C1 segment of cervical spinal cord (tissue), 14 donors: Measurements from ENCODE around the gene NFIC.

Experiments
- DNase-seq, 14 donors: peaks; one replicate each; lab custom pipeline; 2025; lab: John Stamatoyannopoulos, UW

Gene NFIC

DNA sequence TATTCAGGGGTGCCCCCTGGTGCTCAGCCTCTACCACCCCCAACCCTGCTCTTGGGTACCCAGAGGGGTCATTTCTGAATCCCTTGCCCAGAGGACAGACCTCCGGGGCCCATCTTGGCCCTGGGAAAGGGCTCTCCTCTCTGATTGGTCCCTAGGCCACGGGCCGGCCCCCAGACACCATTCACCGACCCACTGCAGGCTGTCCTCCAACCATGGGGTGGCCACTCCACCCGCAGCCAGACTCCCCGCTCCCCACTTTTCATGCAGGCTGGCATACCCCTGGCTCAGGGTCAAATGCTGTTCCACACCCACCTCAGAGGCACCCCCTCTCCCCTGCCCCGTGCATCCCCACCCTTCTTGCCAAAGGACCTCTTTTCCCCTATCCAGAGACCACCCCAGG lies 99.2 kb downstream of the NFIC start:
- DNase-seq: no peak

- DNase-seq: peak in 8 of 14 donors; percentile 18 to 74 (median 52)
Measured at GRCh38 chr19:3466635-3467034, 100.3 kb downstream of the NFIC start.

GRCh38 chr19:3467437-3468198 lies 101.2 kb downstream of the NFIC start:
- no peak for DNase-seq

DNA sequence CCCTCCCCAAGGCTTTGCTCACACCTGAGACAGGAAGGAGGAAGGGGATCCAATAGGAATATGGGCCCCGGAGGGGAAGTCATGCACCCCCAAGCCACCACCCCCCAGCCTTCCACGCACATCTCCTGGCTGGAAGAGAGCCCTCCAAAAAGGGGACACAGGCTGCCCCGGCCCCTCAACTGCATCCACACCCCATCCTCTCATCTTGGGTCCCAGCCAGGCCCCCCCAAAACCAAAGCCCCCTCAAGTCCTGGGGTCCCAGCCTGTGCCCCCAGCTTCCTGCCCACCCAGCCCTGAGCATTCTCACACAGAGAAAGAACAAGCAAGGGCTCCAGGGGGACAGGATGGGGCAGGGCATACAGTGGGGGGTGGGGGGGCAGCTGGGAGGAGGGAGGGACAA lies 101.8 kb downstream of the NFIC start:
- DNase-seq: no peak

- peak in 1 of 14 donors; percentile 29 for DNase-seq
Measured at GRCh38 chr19:3469638-3470499, 103.5 kb downstream of the NFIC start.

DNA sequence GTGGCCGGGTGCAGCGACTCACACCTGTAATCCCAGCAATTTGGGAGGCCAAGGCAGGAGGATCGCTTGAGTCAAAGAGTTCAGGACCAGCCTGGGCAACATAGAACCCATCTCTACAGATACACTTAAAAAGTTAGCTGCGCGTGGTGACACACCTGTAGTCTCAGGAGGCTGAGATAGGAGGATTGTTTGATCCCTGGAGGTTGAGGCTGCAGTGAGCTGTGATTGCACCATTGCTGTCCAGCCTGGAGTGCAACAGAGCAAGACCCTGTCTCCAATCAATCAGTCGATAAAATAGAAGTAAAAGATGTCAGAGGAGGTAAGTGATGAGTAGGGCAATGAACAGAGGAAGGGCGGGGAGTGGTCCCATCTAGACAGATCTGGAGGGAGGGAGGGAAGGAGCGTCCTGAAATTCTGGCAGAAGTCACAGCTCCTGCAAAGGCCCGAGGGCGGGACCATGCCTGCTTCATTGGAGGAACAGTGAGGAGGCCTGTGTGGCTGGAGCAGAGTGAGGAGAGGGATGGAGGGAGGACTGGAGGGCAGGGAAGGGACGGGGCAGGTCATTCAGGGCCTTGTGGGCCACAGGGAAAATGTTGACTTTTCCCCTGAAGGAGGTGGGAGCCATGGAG lies 104.2 kb downstream of the NFIC start:
- no peak for DNase-seq

GRCh38 chr19:3471954-3472655 lies 105.7 kb downstream of the NFIC start:
- DNase-seq: peak in 7 of 14 donors; percentile 4 to 58 (median 19)

DNA sequence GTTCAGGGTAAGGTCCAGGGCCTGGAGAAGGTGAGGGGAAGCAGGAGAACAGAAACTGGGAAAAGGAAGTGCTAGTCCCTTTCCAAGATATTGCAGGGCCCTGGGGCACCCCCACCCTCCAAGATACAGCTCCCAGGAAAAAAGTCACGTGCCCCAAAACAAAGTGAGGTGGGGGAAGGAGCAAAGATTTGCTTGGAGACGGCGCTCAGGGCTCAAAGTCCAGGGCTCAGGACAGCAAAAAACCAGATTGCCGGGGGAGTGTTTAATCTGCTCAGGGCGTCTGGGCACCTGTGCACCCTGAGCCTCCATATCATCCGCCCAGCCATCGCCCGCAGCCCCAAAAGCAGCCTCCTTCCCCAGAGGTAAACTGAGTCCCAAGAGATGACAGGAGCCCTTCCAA lies 107.6 kb downstream of the NFIC start:
- DNase-seq: no peak

DNA sequence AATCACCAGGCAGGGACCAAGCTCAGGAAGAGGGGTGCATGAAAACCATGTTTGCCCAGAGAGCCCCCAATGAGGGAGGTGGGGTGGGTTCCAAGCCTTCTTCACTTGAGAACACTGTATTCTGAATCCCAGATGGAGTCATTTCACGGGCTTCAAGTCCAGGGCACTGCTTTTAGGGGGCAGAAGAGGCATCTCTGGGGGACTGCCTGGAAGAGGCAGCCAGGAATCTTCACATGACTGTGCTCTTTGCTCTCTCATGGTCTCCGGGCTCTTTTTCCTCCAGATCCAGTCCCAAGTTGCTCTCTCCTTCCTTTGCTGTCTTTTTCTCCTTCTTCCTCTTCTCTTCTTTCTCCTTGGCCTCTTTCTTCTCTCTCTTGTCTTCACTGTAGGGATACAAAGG lies 108.2 kb downstream of the NFIC start:
- DNase-seq: no peak

- no peak for DNase-seq
Measured at GRCh38 chr19:3475449-3475848, 109.1 kb downstream of the NFIC start.

DNA sequence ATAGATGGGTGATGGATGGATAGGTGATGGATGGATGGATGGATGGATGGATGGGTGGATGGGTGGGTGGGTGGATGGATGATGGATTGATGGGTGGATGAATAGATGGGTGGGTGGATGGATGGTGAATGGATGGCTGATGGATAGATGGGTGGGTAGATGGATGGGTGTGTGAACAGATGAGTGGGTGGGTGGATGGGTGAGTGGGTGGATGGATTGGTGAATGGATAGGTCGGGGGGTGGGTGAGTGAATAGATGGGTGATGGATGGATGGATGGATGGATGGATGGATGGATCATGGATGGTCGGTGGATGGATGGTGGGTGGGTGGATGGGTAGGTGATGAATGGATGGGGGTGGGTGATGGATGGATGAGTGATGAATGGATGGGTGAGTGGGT lies 110.4 kb downstream of the NFIC start:
- DNase-seq: no peak

GRCh38 chr19:3477506-3477905 lies 111.1 kb downstream of the NFIC start:
- DNase-seq: no peak

GRCh38 chr19:3477951-3478350 lies 111.6 kb downstream of the NFIC start:
- no peak for DNase-seq

DNA sequence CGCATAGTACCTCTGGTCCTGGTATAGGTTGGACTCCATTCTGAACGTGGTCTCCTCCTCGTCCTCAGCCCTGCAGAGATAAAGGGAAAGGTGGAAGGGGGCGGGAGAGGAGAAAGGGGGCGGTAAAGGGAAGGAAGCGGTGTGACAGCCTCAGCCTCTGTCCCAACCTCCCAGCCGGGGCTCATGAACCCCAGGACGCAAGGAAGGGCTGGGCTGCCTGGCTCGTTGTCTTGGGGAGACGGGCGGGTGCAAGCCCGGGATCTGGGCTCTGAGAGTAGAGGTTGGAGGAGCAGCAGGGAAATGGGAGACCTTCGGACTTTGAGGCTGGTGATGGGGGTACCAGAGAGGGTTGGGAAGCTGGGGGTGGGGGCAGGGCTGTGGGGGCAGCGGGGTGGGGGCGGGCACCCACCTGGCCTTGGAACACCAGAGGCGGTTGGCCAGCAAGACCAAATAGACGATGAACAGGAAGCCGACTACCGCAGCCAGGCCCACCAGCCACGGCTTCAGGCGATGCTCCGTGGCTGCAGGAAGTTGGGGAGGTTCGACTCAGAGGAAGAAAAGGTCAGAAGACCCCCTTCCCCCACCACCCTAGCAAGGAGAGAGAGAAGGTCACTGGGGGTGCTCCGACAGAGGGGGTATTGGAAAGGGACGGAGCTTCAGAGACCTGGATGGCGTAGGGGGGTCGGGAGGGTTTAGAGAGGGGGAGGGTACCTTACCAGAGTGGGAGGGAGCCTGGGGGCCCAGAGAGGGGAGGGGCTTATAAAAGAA lies 112.2 kb downstream of the NFIC start:
- no peak for DNase-seq

DNA sequence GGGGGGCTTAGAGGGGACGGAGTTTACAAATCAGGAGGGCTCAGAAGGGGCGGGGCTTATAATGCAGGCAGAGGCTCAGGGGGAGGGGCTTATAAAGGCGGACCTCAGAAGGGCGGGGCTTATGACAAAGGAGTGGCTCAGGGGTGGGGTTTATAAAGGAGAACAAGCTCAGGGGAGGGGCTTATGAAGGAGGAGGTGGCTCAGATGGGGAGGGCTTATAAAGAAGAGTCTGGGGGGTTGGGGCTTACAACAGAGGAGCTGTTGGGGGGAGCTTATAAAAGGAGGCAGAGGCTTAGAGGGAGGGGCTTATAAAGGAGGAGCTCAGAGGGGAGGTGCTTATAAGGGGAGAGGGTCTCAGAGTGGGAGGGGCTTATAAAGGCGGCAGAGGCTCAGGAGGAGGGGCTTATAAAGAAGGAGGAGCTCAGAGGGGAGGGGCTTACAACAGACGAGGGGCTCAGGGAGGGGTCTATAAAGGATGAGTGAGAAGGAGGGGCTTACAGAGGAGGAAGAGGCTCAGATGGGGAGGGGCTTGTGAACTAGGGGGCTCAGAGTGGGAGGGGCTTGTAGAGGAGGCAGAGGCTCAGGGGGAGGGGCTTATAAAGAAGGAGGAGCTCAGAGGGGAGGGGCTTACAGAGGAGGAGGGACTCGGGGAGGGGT lies 112.9 kb downstream of the NFIC start:
- DNase-seq: peak in 1 of 14 donors; percentile 6

DNA sequence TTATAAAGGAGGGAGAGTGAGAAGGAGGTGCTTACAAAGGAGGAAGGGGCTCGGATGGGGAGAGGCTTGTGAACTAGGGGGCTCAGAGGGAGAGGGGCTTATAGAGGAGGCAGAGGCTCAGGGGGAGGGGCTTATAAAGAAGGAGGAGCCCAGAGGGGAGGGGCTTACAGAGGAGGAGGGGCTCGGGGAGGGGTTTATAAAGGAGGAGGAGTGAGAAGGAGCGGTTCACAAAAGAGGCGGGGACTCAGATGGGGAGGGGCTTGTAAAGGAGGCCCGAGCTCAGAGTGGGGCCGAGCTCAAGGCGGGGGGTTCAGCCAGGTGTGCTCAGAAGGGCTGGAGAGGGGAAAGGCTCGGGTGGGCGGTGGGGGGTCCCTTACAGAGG lies 113.4 kb downstream of the NFIC start:
- DNase-seq: no peak

DNA sequence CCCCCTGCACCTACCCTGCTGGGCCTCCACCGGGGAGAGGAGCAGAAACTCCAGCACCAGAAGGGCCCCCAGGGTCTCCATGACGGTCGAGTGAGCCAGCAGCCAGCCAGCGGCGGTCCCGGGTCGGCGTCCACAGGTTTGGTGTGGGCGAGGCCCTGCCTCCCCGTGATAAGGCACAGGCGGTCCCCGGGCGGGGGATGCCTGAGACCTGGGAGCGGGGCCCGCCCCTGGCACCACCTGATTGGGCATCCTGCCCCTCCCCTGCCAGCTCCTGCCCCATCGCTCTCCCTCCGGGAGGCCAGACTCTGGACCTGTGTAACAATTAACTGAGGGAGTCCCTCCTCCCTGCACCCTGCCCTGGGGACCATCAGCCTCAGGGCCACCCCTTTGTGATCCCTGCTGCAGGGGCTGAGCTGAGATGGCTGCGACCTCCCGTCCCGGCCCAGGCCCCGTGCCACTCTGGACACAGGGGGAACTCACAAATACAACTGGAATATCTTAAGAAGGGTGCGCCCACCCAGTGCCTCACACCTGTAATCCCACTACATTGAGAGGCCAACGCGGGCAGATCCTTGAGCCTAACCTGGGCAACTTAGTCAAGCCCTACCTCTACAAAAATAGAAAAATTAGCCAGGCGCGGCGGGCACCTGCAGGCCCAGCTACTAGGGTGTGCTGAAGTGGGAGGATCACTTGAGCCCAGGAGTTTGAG lies 114.2 kb downstream of the NFIC start, which contains the start of gene SMIM24:
TSS of gene SMIM24 (minus strand) at position 143 of the 709 bp plus-strand sequence. CDS start at position 81, 62 bp downstream.
- no peak for DNase-seq

GRCh38 chr19:3481241-3482090 lies 115.1 kb downstream of the NFIC start:
- no peak for DNase-seq
